ENCODE measurements around the gene TECPR2. TPM values are rescaled to one million over a fixed set of nuclear protein-coding genes. Genes with fewer than 3 reads are reported as not detected.
"Not testable (repeated sequence)": the region's sequence is repeated elsewhere in the genome, so short reads cannot be mapped to it uniquely, and the experiment has no call there.

The TECPR2 gene
- total RNA-seq, 1 donor from 2014 or later, result 6.4 TPM

- intact Hi-C loops (cut with micrococcal nuclease), result no loop called here
- no peaks in the 10 kb centered on the region for H3K36me3 Mint-ChIP-seq (ENCODE audit: low read depth)
- H3K27me3 Mint-ChIP-seq, result no peaks in the 10 kb centered on the region
- H3K27ac Mint-ChIP-seq, result no peak overlapping the region
- no peak overlapping the region for H3K4me3 Mint-ChIP-seq
- DNase-seq, result no peak
- peaks cover 9% of the 10 kb centered on the region for H3K4me1 Mint-ChIP-seq
- no peaks in the 10 kb centered on the region for H3K9me3 Mint-ChIP-seq
These were observed 168.2 kb downstream of the TECPR2 start for GRCh38 chr14:102530828-102531478.

- Mint-ChIP-seq H3K27ac (no peak overlapping the region), H3K36me3 (ENCODE audit: low read depth) (no peaks in the 10 kb centered on the region), H3K9me3 (no peaks in the 10 kb centered on the region), H3K4me3 (no peak overlapping the region), H3K27me3 (no peaks in the 10 kb centered on the region), H3K4me1 (peaks cover 6% of the 10 kb centered on the region)
- intact Hi-C loops (cut with micrococcal nuclease), result no loop called here
- DNase-seq, result no peak
These were observed 169.5 kb downstream of the TECPR2 start for GRCh38 chr14:102532204-102532658.

- Mint-ChIP-seq H3K36me3 (ENCODE audit: low read depth) (no peaks in the 10 kb centered on the region), H3K9me3 (no peaks in the 10 kb centered on the region), H3K4me1 (no peaks in the 10 kb centered on the region), H3K27me3 (peaks cover 7% of the 10 kb centered on the region), H3K4me3 (no peak overlapping the region), H3K27ac (no peak overlapping the region)
- intact Hi-C loops (cut with micrococcal nuclease), result no loop called here
- DNase-seq, result no peak
These were observed 175.3 kb downstream of the TECPR2 start for GRCh38 chr14:102537981-102538601.

- no peak for DNase-seq
- Mint-ChIP-seq H3K27ac (no peak overlapping the region), H3K4me1 (no peaks in the 10 kb centered on the region), H3K4me3 (no peak overlapping the region), H3K36me3 (ENCODE audit: low read depth) (no peaks in the 10 kb centered on the region), H3K9me3 (no peaks in the 10 kb centered on the region), H3K27me3 (peaks cover 9% of the 10 kb centered on the region)
- intact Hi-C loops (cut with micrococcal nuclease), result no loop called here
These were observed 176.1 kb downstream of the TECPR2 start for GRCh38 chr14:102538602-102539543.

- Mint-ChIP-seq H3K27ac (no peak overlapping the region), H3K36me3 (ENCODE audit: low read depth) (no peaks in the 10 kb centered on the region), H3K27me3 (peaks cover 12% of the 10 kb centered on the region), H3K4me1 (peaks cover 2% of the 10 kb centered on the region), H3K9me3 (no peaks in the 10 kb centered on the region), H3K4me3 (no peak overlapping the region)
- no peak for DNase-seq
- intact Hi-C loops (cut with micrococcal nuclease), result no loop called here
These were observed 177.0 kb downstream of the TECPR2 start for GRCh38 chr14:102539544-102540314.

GRCh38 chr14:102540315-102541028 is 177.7 kb downstream of the TECPR2 start:
- intact Hi-C loops (cut with micrococcal nuclease), result no loop called here
- H3K36me3 Mint-ChIP-seq (ENCODE audit: low read depth), result no peaks in the 10 kb centered on the region
- peaks cover 17% of the 10 kb centered on the region for H3K27me3 Mint-ChIP-seq
- no peaks in the 10 kb centered on the region for H3K9me3 Mint-ChIP-seq
- H3K27ac Mint-ChIP-seq, result no peak overlapping the region
- H3K4me1 Mint-ChIP-seq, result peaks cover 3% of the 10 kb centered on the region
- H3K4me3 Mint-ChIP-seq, result no peak overlapping the region
- DNase-seq, result no peak

GRCh38 chr14:102541029-102541491 is 178.3 kb downstream of the TECPR2 start:
- H3K9me3 Mint-ChIP-seq; H3K27ac Mint-ChIP-seq; DNase-seq; intact Hi-C loops (cut with micrococcal nuclease); H3K4me3 Mint-ChIP-seq; H3K36me3 Mint-ChIP-seq (ENCODE audit: low read depth); H3K4me1 Mint-ChIP-seq: not testable (repeated sequence)
- H3K27me3 Mint-ChIP-seq, result peaks cover 23% of the 10 kb centered on the region

GRCh38 chr14:102541771-102542170 is 179.0 kb downstream of the TECPR2 start:
- no peak overlapping the region for H3K27ac Mint-ChIP-seq
- no peak overlapping the region for H3K4me3 Mint-ChIP-seq
- peaks cover 3% of the 10 kb centered on the region for H3K4me1 Mint-ChIP-seq
- H3K27me3 Mint-ChIP-seq, result peaks cover 24% of the 10 kb centered on the region
- no peaks in the 10 kb centered on the region for H3K9me3 Mint-ChIP-seq
- H3K36me3 Mint-ChIP-seq (ENCODE audit: low read depth), result no peaks in the 10 kb centered on the region
- intact Hi-C loops (cut with micrococcal nuclease), result no loop called here
- DNase-seq, result no peak

- H3K4me3 Mint-ChIP-seq, result peak overlapping the region; percentile 48
- no peaks in the 10 kb centered on the region for H3K36me3 Mint-ChIP-seq (ENCODE audit: low read depth)
- DNase-seq, result no peak
- no peaks in the 10 kb centered on the region for H3K9me3 Mint-ChIP-seq
- H3K27me3 Mint-ChIP-seq, result peaks cover 40% of the 10 kb centered on the region
- peaks cover 3% of the 10 kb centered on the region for H3K4me1 Mint-ChIP-seq
- intact Hi-C loops (cut with micrococcal nuclease), result no loop called here
- no peak overlapping the region for H3K27ac Mint-ChIP-seq
These were observed 181.5 kb downstream of the TECPR2 start for GRCh38 chr14:102544046-102544746.

- Mint-ChIP-seq H3K4me1 (peaks cover 3% of the 10 kb centered on the region), H3K36me3 (ENCODE audit: low read depth) (no peaks in the 10 kb centered on the region), H3K9me3 (no peaks in the 10 kb centered on the region), H3K27me3 (peaks cover 40% of the 10 kb centered on the region), H3K4me3 (peak overlapping the region; percentile 74), H3K27ac (no peak overlapping the region)
- intact Hi-C loops (cut with micrococcal nuclease), result no loop called here
- DNase-seq, result peak; percentile 86
These were observed 182.2 kb downstream of the TECPR2 start for GRCh38 chr14:102544747-102545460.

- Mint-ChIP-seq H3K4me1 (peaks cover 3% of the 10 kb centered on the region), H3K27me3 (peaks cover 45% of the 10 kb centered on the region), H3K36me3 (ENCODE audit: low read depth) (no peaks in the 10 kb centered on the region), H3K27ac (no peak overlapping the region), H3K9me3 (no peaks in the 10 kb centered on the region), H3K4me3 (peak overlapping the region; percentile 74)
- DNase-seq, result no peak
- intact Hi-C loops (cut with micrococcal nuclease), result no loop called here
These were observed 182.9 kb downstream of the TECPR2 start for GRCh38 chr14:102545461-102546265.

Measured in activated CD4-positive, alpha-beta T cell treated with anti-CD3 and anti-CD28 coated beads, Interleukin-2, amount 10 ng/mL, durations not matched to agents 24 days and 14 days (primary cell).